Measurements from ENCODE around the gene FRAS1. TPM values are rescaled to one million over a fixed set of nuclear protein-coding genes. Genes with fewer than 3 reads are reported as not detected.
A peak's percentile ranks its signal among the peaks of the same experiment; 100 is the strongest.

Gene FRAS1
- total RNA-seq, 1 experiment from 2014 or later = 3.4 TPM

DNA sequence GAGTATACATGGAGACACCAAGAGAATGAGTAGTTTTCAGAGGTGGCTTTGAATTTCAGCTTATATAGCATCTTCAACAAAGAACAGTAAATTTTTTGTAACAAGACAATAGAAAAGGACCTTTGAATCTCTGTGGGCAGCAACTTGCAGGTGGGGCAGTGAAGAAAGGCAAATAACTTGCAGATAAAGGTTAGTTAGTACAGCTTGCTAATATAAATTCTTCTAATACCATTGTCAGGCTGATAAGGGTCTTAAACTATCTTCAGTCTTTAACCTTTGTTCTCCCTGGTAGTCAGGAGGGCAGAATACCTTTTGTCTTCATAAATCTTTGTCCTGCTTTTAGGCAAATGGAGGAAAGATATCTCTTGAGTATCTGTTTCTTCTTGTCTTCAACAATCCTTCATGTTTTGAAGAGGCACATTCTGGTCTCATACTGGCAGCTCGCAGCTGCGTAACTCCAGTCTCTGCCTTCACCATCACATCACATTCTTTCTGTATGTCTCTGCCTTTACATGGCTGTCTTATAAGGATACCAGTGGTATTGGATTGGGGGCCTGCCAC is 510.5 kb downstream of the FRAS1 start:
- peaks cover 62% of the 10 kb centered on the region for H3K79me2 ChIP-seq (ENCODE audit: low read length)
- no peaks in the 10 kb centered on the region for H4K20me1 ChIP-seq (ENCODE audit: low read length)
- no peaks in the 10 kb centered on the region for H3K9me2 ChIP-seq (replicated peaks; ENCODE audit: low read length)
- H3K9me3 ChIP-seq (ENCODE audit: low read length) = no peaks in the 10 kb centered on the region
- ChIA-PET CTCF (no interaction called here), POLR2A (ENCODE audit: unreplicated experiment) (no interaction called here)
- no peak overlapping the region for H3K4me2 ChIP-seq (ENCODE audit: low read length)
- peaks cover 3% of the 10 kb centered on the region for H3F3A ChIP-seq (ENCODE audit: low read length, unreplicated experiment)
- no peak overlapping the region for H3K9ac ChIP-seq (ENCODE audit: low read length)
- intact Hi-C loops (cut with micrococcal nuclease) = loop anchor here (5.0 kb wide), 2 partner anchors 40 to 510 kb away; partner anchors contain the start of gene FRAS1
- H3K27me3 ChIP-seq (ENCODE audit: low read length) = no peaks in the 10 kb centered on the region
- no peak overlapping the region for H3K4me3 ChIP-seq (ENCODE audit: low read length)
- TF ChIP-seq EZH2 (IDR thresholded peaks at IDR 0.05; ENCODE audit: low read length, unreplicated experiment) (no peak), EZH2phosphoT487 (IDR thresholded peaks at IDR 0.05; ENCODE audit: borderline replicate concordance, low read length) (no peak)
- TF ChIP-seq, protein P1, sequence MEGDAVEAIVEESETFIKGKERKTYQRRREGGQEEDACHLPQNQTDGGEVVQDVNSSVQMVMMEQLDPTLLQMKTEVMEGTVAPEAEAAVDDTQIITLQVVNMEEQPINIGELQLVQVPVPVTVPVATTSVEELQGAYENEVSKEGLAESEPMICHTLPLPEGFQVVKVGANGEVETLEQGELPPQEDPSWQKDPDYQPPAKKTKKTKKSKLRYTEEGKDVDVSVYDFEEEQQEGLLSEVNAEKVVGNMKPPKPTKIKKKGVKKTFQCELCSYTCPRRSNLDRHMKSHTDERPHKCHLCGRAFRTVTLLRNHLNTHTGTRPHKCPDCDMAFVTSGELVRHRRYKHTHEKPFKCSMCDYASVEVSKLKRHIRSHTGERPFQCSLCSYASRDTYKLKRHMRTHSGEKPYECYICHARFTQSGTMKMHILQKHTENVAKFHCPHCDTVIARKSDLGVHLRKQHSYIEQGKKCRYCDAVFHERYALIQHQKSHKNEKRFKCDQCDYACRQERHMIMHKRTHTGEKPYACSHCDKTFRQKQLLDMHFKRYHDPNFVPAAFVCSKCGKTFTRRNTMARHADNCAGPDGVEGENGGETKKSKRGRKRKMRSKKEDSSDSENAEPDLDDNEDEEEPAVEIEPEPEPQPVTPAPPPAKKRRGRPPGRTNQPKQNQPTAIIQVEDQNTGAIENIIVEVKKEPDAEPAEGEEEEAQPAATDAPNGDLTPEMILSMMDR (conservative IDR thresholded peaks at IDR 0.05; ENCODE audit: low read depth, low read length) = no peak
- H3K4me1 ChIP-seq (ENCODE audit: insufficient read depth, low read length) = peaks cover 54% of the 10 kb centered on the region
- BruUV-seq (replicated peaks) = no TSS peak
- peaks cover 16% of the 10 kb centered on the region for H3K36me3 ChIP-seq (ENCODE audit: low read depth, low read length)
- DNase-seq (no peak), ATAC-seq (no peak)
- H2AFZ ChIP-seq (ENCODE audit: low read length) = no peak overlapping the region
- H3K27ac ChIP-seq (ENCODE audit: low read length) = peak overlapping the region; percentile 49

DNA sequence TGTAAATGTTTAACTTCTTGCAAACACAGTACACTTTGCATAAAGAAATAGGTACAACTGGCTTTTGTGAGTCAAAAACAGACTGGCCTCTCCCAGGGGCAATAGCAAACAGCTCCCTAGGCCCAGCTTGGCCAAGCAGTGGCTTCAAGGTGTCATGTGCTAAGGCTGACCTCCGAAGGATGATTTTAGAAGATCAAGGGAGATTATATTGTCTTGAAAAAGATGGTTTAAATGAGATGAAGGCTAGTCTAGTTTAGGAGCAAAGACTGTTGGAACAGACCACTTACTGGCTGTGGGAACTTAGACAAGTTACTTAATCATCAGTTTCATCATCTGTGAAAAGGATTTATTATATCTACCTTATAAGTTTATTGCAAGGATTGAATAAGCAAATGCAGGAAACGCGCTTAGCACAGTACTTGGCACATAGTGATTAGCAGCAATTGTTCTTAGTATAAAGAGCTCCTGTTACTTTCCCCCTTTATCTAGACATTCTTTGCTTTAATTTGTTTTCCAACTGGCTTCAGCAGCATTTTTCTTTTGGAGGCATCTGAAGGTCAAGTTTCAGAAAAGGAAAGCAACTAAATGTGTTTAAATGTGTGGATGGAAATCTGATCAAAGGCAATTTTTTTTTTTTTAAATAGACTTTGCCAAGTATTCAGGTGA is 511.6 kb downstream of the FRAS1 start:
- Histone ChIP-seq H3K79me2 (ENCODE audit: low read length) (peaks cover 51% of the 10 kb centered on the region), H3K9me2 (replicated peaks; ENCODE audit: low read length) (no peaks in the 10 kb centered on the region), H3K36me3 (ENCODE audit: low read depth, low read length) (peaks cover 23% of the 10 kb centered on the region), H3K4me2 (ENCODE audit: low read length) (peak overlapping the region; percentile 71), H3K4me1 (ENCODE audit: insufficient read depth, low read length) (peaks cover 54% of the 10 kb centered on the region), H3K4me3 (ENCODE audit: low read length) (peak overlapping the region; percentile 40; the same call in 1 of the 2 replicates), H3K9me3 (ENCODE audit: low read length) (no peaks in the 10 kb centered on the region), H3F3A (ENCODE audit: low read length, unreplicated experiment) (peaks cover 3% of the 10 kb centered on the region), H3K9ac (ENCODE audit: low read length) (no peak overlapping the region), H4K20me1 (ENCODE audit: low read length) (no peaks in the 10 kb centered on the region), H2AFZ (ENCODE audit: low read length) (no peak overlapping the region), H3K27me3 (ENCODE audit: low read length) (no peaks in the 10 kb centered on the region), H3K27ac (ENCODE audit: low read length) (peak overlapping the region; percentile 49)
- intact Hi-C loops (cut with micrococcal nuclease) = loop anchor here (1.0 to 5.0 kb wide), 3 partner anchors 16 to 511 kb away; partner anchors contain the start of gene FRAS1
- DNase-seq (no peak), ATAC-seq (no peak)
- BruUV-seq (replicated peaks) = TSS peak; percentile 79
- TF ChIP-seq, protein P1 (conservative IDR thresholded peaks at IDR 0.05; ENCODE audit: low read depth, low read length) = peak; percentile 10; the same call in 1 of the 2 replicates
- TF ChIP-seq EZH2phosphoT487 (IDR thresholded peaks at IDR 0.05; ENCODE audit: borderline replicate concordance, low read length) (no peak), EZH2 (IDR thresholded peaks at IDR 0.05; ENCODE audit: low read length, unreplicated experiment) (no peak)
- CTCF ChIA-PET = interaction anchor here (1.0 kb wide), 1 partner anchor 509 kb away, joined by 4 read pairs; no protein-coding TSS in a partner anchor
- POLR2A ChIA-PET (ENCODE audit: unreplicated experiment) = no interaction called here

Data from PC-3 (cell line).